ENCODE data around the gene PROX2.
A peak's percentile ranks its signal among the peaks of the same experiment; 100 is the strongest.

The PROX2 gene

GRCh38 chr14:74909911-74910310 is 34.0 kb upstream of the PROX2 start:
- no peak for TF ChIP-seq CTCF (IDR thresholded peaks at IDR 0.05)
- no peak for DNase-seq (ENCODE audit: low spot score)

GRCh38 chr14:74909501-74909900 is 33.6 kb upstream of the PROX2 start:
- TF ChIP-seq CTCF (IDR thresholded peaks at IDR 0.05), result no peak
- no peak overlapping the region for H3K4me3 ChIP-seq
- DNase-seq (ENCODE audit: low spot score), result no peak

More at GRCh38 chr14:74909911-74910310, 34.0 kb upstream of the PROX2 start:
- H3K4me3 ChIP-seq, result no peak overlapping the region
- H3K27ac ChIP-seq, result peak overlapping the region in 1 of 2 donors; percentile 7

GRCh38 chr14:74908861-74909341 is 33.0 kb upstream of the PROX2 start:
- no peak for DNase-seq (ENCODE audit: low spot score)
- no peak overlapping the region for H3K27ac ChIP-seq
- H3K4me3 ChIP-seq, result no peak overlapping the region
- no peak for TF ChIP-seq CTCF (IDR thresholded peaks at IDR 0.05)

More at GRCh38 chr14:74909501-74909900, 33.6 kb upstream of the PROX2 start:
- H3K27ac ChIP-seq, result no peak overlapping the region

GRCh38 chr14:74907744-74908143 is 31.8 kb upstream of the PROX2 start:
- Histone ChIP-seq H3K27ac (no peak overlapping the region), H3K4me3 (no peak overlapping the region)
- DNase-seq (ENCODE audit: low spot score), result no peak
- no peak for TF ChIP-seq CTCF (IDR thresholded peaks at IDR 0.05)

- Histone ChIP-seq H3K4me3 (no peak overlapping the region), H3K27ac (no peak overlapping the region)
- no peak for TF ChIP-seq CTCF (IDR thresholded peaks at IDR 0.05)
- no peak for DNase-seq (ENCODE audit: low spot score)
Measured at GRCh38 chr14:74906925-74907521, 31.1 kb upstream of the PROX2 start.

GRCh38 chr14:74905595-74906142 is 29.7 kb upstream of the PROX2 start:
- Histone ChIP-seq H3K27ac (peak overlapping the region in 1 of 2 donors; percentile 13), H3K4me3 (no peak overlapping the region)
- peak; percentile 94 for TF ChIP-seq CTCF (IDR thresholded peaks at IDR 0.05)
- DNase-seq (ENCODE audit: low spot score), result no peak
